Bronchial epithelial cell (primary cell): ENCODE results near the gene NUP98. TPM values are rescaled to one million over a fixed set of nuclear protein-coding genes. Genes with fewer than 3 reads are reported as not detected.
"Not testable (repeated sequence)": the region's sequence is repeated elsewhere in the genome, so short reads cannot be mapped to it uniquely, and the experiment has no call there.

Experiments
- DNase-seq: peaks from one replicate; pipeline ENCODE4 v3.0.0-alpha.2; 2010; ENCODE audit warnings: low read depth
- FAIRE-seq: peaks from 2 replicates; lab custom pipeline; 2011; peaks lifted over from hg19 to GRCh38; lab: Jason Lieb, UNC
- H3K27me3 ChIP-seq: 2 replicates; pipeline ENCODE4 v1.5.1; 2011; ENCODE audit warnings: low read length; ENCODE audit not compliant: control insufficient read depth, insufficient read depth
- H3K36me3 ChIP-seq: 2 replicates; pipeline ENCODE4 v1.5.1; 2011; ENCODE audit warnings: low read length; ENCODE audit not compliant: control insufficient read depth, insufficient read depth
- H3K4me3 ChIP-seq: 2 replicates; pipeline ENCODE4 v1.5.1; 2011; ENCODE audit warnings: mild to moderate bottlenecking, low read depth, low read length, control low read depth
- total RNA-seq: library from RNA; depleted of rRNA; stranded (reverse); fragments of >200 nt; gene quantifications from 2 replicates; pipeline ENCODE4 v1.2.1, GENCODE V29; 2014
- TF ChIP-seq, protein P1 (sequence below): IDR thresholded peaks from 2 replicates; pipeline ENCODE4 v1.5.1; 2011; ENCODE audit warnings: mild to moderate bottlenecking, moderate library complexity, low read length, control low read depth, inconsistent platforms; ENCODE audit not compliant: insufficient read depth, severe bottlenecking

The NUP98 gene
- total RNA-seq, 1 donor from 2014 or later = 59.8 TPM

DNA sequence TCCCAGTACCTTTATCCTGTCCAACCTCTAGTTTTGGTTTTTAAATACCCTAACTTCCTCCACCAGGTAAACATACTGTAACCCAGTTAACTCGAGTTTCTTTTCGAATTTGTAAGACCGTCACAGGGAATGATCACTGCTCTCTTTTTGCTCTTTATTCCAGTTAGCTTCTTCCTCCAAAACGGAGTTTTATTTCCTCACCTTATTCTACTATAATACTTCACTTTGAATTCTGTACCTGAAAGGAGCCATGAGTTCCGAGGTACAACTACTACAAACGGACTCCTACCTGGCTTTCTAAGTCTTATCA is 1.4 kb downstream of the NUP98 start:
- Histone ChIP-seq H3K36me3 (peaks cover 9% of the 10 kb centered on the region), H3K27me3 (no peaks in the 10 kb centered on the region), H3K4me3 (peak overlapping the region; percentile 98)
- TF ChIP-seq, protein P1, sequence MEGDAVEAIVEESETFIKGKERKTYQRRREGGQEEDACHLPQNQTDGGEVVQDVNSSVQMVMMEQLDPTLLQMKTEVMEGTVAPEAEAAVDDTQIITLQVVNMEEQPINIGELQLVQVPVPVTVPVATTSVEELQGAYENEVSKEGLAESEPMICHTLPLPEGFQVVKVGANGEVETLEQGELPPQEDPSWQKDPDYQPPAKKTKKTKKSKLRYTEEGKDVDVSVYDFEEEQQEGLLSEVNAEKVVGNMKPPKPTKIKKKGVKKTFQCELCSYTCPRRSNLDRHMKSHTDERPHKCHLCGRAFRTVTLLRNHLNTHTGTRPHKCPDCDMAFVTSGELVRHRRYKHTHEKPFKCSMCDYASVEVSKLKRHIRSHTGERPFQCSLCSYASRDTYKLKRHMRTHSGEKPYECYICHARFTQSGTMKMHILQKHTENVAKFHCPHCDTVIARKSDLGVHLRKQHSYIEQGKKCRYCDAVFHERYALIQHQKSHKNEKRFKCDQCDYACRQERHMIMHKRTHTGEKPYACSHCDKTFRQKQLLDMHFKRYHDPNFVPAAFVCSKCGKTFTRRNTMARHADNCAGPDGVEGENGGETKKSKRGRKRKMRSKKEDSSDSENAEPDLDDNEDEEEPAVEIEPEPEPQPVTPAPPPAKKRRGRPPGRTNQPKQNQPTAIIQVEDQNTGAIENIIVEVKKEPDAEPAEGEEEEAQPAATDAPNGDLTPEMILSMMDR = no peak
- no peak for FAIRE-seq
- DNase-seq = no peak

DNA sequence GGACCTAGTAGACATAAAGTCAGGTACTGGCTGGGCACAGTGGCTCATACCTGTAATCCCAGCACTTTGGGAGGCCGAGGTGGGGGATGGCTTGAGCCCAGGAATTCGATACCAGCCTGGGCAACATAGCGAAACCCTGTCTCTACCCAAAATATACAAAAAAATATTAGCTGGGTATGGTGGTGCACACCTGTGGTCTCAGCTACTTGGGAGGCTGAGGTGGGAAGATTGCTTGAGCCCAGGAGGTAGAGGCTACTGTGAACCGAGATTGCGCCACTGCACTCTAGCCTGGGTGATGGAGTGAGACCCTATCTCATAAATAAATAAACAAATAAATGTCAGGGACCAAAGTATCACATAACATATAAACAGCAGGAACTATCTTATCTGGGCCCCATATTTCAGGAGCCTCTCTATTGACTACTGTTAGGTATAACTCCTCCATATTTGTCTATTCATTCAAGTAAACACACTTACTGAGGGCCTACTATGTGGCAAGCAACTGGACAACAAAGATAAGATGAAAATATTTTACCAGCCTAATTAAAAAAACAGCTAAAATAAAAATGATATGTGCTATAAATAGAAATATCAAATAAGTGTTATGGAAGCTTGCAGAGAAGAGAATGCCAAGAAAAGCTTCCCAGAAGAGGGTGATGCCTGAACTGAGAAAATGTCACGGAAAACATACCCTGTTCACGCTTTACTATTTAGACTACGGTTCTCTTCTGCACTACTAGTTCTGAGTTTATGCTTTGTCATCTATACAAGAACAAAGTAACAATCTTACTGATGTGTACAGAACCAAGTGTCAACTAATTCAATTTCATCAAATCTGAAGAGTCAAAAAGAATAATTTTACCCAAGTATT is 2.0 kb downstream of the NUP98 start:
- DNase-seq (no peak), FAIRE-seq (no peak)
- H3K27me3 ChIP-seq = no peaks in the 10 kb centered on the region
- TF ChIP-seq, protein P1 = no peak
- peak overlapping the region; percentile 98 for H3K4me3 ChIP-seq
- H3K36me3 ChIP-seq = peaks cover 9% of the 10 kb centered on the region

DNA sequence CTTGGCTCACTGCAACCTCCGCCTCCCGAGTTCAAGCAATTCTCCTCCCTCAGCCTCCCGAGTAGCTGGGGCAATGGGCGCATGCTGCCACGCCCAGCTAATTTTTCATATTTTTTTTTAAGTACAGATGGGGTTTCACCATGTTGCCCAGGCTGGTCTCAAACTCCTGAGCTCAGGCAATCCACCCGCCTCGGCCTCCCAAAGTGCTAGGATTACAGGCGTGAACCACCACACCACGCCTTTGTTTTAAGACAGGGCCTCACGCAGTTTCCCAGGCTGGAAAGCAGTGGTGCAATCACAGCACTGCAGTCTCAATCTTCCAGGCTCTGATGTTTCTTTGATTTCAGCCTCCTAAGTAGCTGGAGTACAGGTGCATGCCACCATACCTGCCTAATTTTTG is 3.0 kb downstream of the NUP98 start:
- not testable (repeated sequence) for H3K4me3 ChIP-seq, H3K27me3 ChIP-seq, DNase-seq, H3K36me3 ChIP-seq, FAIRE-seq

DNA sequence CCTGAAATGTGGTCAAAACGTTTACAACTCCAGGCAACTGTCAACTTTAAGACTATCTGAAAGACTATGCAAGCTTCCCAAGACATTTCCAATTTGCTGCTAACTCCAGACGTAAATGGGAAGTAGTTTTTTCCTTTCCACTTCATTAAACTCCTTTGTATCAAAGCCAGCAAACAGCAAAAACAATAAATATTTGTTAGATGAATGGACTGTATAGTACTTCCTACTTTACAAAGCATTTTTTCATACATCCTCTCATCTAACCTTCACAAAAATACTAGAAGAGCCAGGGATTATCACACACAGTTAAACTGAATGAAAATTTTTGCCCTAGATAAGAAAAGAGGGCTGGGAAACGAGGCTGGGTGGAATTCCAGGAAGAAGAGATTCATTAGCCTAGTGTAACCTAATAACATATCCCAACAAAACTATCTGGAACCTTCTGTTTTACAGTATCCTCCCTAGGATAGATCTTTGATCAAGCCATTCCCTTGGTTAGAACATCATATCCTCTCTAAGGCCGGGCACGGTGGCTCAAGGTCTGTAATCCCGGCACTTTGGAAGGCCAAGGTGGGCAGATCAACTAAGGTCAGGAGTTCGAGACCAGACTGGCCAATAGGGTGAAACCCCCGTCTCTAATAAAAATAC is 10.4 kb downstream of the NUP98 start:
- no peak overlapping the region for H3K4me3 ChIP-seq
- no peaks in the 10 kb centered on the region for H3K27me3 ChIP-seq
- TF ChIP-seq, protein P1 = no peak
- no peak for DNase-seq
- peaks cover 2% of the 10 kb centered on the region for H3K36me3 ChIP-seq
- no peak for FAIRE-seq

DNA sequence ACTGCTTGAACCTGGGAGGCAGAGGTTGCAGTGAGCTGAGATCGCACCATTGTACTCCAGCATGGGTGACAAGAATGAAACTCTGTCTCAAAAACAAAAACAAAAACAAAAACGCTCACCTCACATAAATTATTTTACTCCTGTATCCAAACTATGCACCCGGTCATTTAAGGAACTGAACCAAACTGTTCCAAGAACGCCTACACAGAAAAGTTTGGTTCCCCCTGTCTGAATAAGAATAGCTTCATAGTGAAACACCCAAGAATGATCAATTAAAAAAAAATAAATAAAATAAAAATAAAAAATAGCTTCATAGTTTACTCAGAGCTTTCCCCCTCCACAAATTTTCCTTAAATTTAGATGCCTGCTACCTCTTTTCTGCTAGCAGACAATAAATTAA is 13.7 kb downstream of the NUP98 start:
- Histone ChIP-seq H3K4me3 (no peak overlapping the region), H3K36me3 (peaks cover 6% of the 10 kb centered on the region), H3K27me3 (no peaks in the 10 kb centered on the region)
- DNase-seq (no peak), FAIRE-seq (no peak)
- TF ChIP-seq, protein P1 = no peak

DNA sequence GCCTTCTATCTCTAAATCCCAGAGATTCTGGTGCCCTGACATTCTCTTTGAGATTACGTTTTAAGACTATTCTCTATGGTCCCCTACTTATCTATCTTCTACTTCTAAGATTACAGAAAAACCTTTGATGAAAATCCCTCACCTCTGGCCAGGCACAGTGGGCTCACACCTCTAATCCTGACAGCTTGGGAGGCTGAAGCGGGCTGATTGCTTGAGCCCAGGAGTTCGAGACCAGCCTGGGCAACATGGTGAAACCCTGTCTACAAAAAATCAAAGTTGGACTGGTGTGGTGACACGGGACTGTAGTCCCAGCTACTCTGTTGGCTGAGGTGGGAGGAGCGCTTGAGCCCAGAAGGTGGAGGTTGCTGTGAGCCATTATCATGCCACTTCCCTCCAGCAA is 14.4 kb downstream of the NUP98 start:
- peaks cover 10% of the 10 kb centered on the region for H3K36me3 ChIP-seq
- TF ChIP-seq, protein P1 = no peak
- no peak for FAIRE-seq
- no peak overlapping the region for H3K4me3 ChIP-seq
- no peak for DNase-seq
- H3K27me3 ChIP-seq = no peaks in the 10 kb centered on the region
